Measurements from ENCODE around the gene RUBCNL. TPM values are rescaled to one million over a fixed set of nuclear protein-coding genes. Genes with fewer than 3 reads are reported as not detected.

The RUBCNL gene
- total and polyA plus RNA-seq, 4 donors, result 1.3 to 12.8 (median 3.9) TPM

DNA sequence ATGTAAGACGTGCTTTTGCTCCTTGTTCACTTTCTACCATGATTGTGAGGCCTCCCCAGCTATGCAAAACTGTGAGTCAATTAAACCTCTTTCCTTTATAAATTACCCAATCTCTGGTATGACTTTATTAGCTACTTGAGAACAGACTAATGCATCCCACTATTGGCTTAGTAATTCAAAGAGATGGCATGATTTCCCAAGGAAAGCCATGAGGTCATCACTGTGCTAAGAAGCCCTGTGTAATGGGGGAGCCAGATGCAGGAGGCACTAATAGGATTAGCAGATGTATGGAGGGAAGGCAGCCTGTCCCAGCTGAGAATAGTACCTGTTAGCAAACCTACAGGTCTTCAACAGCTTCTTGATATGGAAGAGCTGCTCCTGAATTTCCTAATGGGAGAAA, 38.1 kb downstream of the RUBCNL start:
- H3K27me3 ChIP-seq (ENCODE audit: control insufficient read depth in 1 of 2, insufficient read depth in 2 of 2, low read length in 1 of 2), result no peaks in the 10 kb centered on the region
- H3K9me3 ChIP-seq (ENCODE audit: control insufficient read depth, low read length), result no peaks in the 10 kb centered on the region
- no peaks in the 10 kb centered on the region for H3K4me1 ChIP-seq (ENCODE audit: control insufficient read depth in 1 of 2, insufficient read depth in 2 of 2, low read length in 2 of 2)
- WGBS, 2 donors, result 94 to 100% methylated on average over 1 of the region's 1 CpG
- DNase-seq (no peak), ATAC-seq (ENCODE audit: low FRiP score) (no peak)
- no peak overlapping the region for H3K27ac ChIP-seq (ENCODE audit: low read depth in 1 of 2, low read length in 2 of 2)
- H3K36me3 ChIP-seq (ENCODE audit: control insufficient read depth in 1 of 2, insufficient read depth in 2 of 2, low read length in 1 of 2), result no peaks in the 10 kb centered on the region
- no peak overlapping the region for H3K4me3 ChIP-seq (ENCODE audit: low read length in 2 of 2)
- intact Hi-C loops (cut with DNase I), result no loop called here

DNA sequence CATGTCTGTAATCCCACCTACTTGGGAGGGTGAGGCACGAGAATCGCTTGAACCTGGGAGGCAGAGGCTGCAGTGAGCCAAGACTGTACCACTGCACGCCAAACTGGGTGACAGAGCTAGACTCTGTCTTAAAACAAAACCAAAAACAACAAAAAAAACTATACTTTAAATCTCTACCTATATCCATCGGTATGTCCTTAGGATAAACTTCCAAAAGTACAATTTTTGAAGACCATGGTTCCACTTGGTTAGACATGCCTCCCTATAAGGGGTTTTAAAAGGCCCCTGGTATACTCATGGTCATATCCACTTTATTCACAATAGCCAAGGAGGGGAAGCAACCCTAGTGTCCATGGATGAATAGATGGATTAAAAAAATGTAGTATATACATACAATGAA, 39.8 kb downstream of the RUBCNL start:
- no peak overlapping the region for H3K27ac ChIP-seq (ENCODE audit: low read depth in 1 of 2, low read length in 2 of 2)
- H3K27me3 ChIP-seq (ENCODE audit: control insufficient read depth in 1 of 2, insufficient read depth in 2 of 2, low read length in 1 of 2), result no peaks in the 10 kb centered on the region
- ATAC-seq (ENCODE audit: low FRiP score) (no peak), DNase-seq (no peak)
- no peaks in the 10 kb centered on the region for H3K36me3 ChIP-seq (ENCODE audit: control insufficient read depth in 1 of 2, insufficient read depth in 2 of 2, low read length in 1 of 2)
- 91 to 97% methylated on average over 4 of the region's 4 CpGs for WGBS, 2 donors
- intact Hi-C loops (cut with DNase I), result no loop called here
- H3K4me3 ChIP-seq (ENCODE audit: low read length in 2 of 2), result no peak overlapping the region
- no peaks in the 10 kb centered on the region for H3K9me3 ChIP-seq (ENCODE audit: control insufficient read depth, low read length)
- H3K4me1 ChIP-seq (ENCODE audit: control insufficient read depth in 1 of 2, insufficient read depth in 2 of 2, low read length in 2 of 2), result no peaks in the 10 kb centered on the region

DNA sequence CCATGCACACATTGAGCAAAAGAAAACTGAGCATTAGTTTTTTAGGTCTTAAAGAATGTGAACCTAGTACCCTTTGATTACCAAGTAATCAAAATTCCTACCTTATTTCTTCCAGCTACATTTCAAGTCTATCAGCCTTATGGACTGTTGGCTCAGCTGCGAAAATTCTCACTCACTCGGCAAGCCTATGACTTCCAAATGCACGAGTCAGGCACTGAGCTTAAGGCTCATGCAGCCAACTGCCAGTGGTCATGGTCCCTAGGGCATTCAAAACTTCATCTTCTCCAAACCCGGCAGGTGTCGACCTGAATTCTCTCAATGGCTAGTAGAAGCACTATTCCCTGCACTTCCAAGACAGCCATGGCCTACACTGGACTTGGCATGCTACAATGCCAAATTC, 41.2 kb downstream of the RUBCNL start:
- Histone ChIP-seq H3K27ac (ENCODE audit: low read depth in 1 of 2, low read length in 2 of 2) (no peak overlapping the region), H3K36me3 (ENCODE audit: control insufficient read depth in 1 of 2, insufficient read depth in 2 of 2, low read length in 1 of 2) (no peaks in the 10 kb centered on the region), H3K4me1 (ENCODE audit: control insufficient read depth in 1 of 2, insufficient read depth in 2 of 2, low read length in 2 of 2) (no peaks in the 10 kb centered on the region), H3K27me3 (ENCODE audit: control insufficient read depth in 1 of 2, insufficient read depth in 2 of 2, low read length in 1 of 2) (no peaks in the 10 kb centered on the region), H3K4me3 (ENCODE audit: low read length in 2 of 2) (no peak overlapping the region), H3K9me3 (ENCODE audit: control insufficient read depth, low read length) (no peaks in the 10 kb centered on the region)
- intact Hi-C loops (cut with DNase I), result no loop called here
- no peak for ATAC-seq (ENCODE audit: low FRiP score)
- 37 to 41% methylated on average over 5 of the region's 5 CpGs for WGBS, 2 donors
- no peak for DNase-seq

- no peak overlapping the region for H3K4me3 ChIP-seq (ENCODE audit: low read length in 2 of 2)
- no peaks in the 10 kb centered on the region for H3K27me3 ChIP-seq (ENCODE audit: control insufficient read depth in 1 of 2, insufficient read depth in 2 of 2, low read length in 1 of 2)
- no peaks in the 10 kb centered on the region for H3K36me3 ChIP-seq (ENCODE audit: control insufficient read depth in 1 of 2, insufficient read depth in 2 of 2, low read length in 1 of 2)
- H3K4me1 ChIP-seq (ENCODE audit: control insufficient read depth in 1 of 2, insufficient read depth in 2 of 2, low read length in 2 of 2), result no peaks in the 10 kb centered on the region
- intact Hi-C loops (cut with DNase I), result no loop called here
- H3K27ac ChIP-seq (ENCODE audit: low read depth in 1 of 2, low read length in 2 of 2), result no peak overlapping the region
- ATAC-seq (ENCODE audit: low FRiP score) (no peak), DNase-seq (no peak)
- H3K9me3 ChIP-seq (ENCODE audit: control insufficient read depth, low read length), result no peaks in the 10 kb centered on the region
- WGBS, 2 donors, result 39 to 47% methylated on average over 5 of the region's 5 CpGs
Measured at GRCh38 chr13:46345398-46345797, 41.7 kb downstream of the RUBCNL start.

DNA sequence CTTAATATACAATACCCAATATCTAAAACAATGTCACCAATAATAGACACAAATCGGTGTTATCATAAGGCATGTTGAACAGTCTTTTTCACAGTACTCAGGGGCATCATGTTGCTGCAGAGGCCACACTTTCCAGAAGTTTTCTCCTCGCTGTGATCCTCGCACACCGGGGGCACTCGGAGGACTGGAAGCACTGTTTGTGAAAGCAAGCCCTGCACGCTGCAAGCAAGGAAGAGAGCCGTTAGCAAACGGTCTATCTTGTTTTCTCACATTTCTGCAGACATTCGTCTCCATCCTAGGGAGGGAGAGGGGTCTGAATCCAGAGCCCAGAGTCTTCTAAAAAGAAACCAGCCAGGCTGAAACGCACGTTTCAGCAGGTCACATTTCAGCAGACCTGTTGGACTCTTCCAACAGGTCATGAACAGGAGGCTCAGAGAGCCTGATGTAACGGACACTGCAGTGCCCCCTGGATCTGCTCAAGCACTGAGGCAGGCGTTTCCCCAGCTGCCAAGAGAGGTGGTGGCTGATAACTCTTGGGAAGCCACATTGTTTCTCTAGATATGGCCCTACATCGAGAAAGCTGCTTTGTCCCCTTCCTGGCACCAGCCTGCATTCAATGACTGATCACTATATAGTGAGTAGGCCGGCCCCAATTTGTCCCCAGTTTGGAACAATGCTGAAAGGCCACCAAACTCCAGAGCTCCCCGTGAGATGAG, 43.6 kb downstream of the RUBCNL start:
- intact Hi-C loops (cut with DNase I), result no loop called here
- 75 to 78% methylated on average over 16 of the region's 16 CpGs for WGBS, 2 donors
- H3K27ac ChIP-seq (ENCODE audit: low read depth in 1 of 2, low read length in 2 of 2), result no peak overlapping the region
- ATAC-seq (ENCODE audit: low FRiP score) (no peak), DNase-seq (no peak)
- no peaks in the 10 kb centered on the region for H3K4me1 ChIP-seq (ENCODE audit: control insufficient read depth in 1 of 2, insufficient read depth in 2 of 2, low read length in 2 of 2)
- H3K36me3 ChIP-seq (ENCODE audit: control insufficient read depth in 1 of 2, insufficient read depth in 2 of 2, low read length in 1 of 2), result no peaks in the 10 kb centered on the region
- no peaks in the 10 kb centered on the region for H3K9me3 ChIP-seq (ENCODE audit: control insufficient read depth, low read length)
- no peaks in the 10 kb centered on the region for H3K27me3 ChIP-seq (ENCODE audit: control insufficient read depth in 1 of 2, insufficient read depth in 2 of 2, low read length in 1 of 2)
- no peak overlapping the region for H3K4me3 ChIP-seq (ENCODE audit: low read length in 2 of 2)

DNA sequence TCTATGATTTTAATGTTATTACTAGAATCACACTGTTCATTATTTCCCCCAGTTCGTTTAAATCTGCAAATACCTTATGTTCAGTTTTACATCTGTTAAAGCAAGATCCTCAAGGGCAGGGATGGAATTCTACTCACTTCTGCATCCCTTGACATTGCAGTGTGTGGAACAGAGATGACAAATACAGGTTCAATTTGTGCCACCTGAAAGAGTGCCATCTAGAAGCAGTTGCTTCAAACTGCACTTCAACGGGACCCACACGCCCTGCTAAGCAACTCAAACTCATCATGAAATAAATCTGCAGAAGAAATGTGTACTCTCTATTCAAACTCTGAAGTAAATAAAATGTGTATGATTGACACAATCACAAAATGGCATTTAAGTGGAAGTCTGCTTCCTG, 44.5 kb downstream of the RUBCNL start:
- 75 to 79% methylated on average over 3 of the region's 3 CpGs for WGBS, 2 donors
- Histone ChIP-seq H3K9me3 (ENCODE audit: control insufficient read depth, low read length) (no peaks in the 10 kb centered on the region), H3K27me3 (ENCODE audit: control insufficient read depth in 1 of 2, insufficient read depth in 2 of 2, low read length in 1 of 2) (no peaks in the 10 kb centered on the region), H3K27ac (ENCODE audit: low read depth in 1 of 2, low read length in 2 of 2) (no peak overlapping the region), H3K4me3 (ENCODE audit: low read length in 2 of 2) (no peak overlapping the region), H3K4me1 (ENCODE audit: control insufficient read depth in 1 of 2, insufficient read depth in 2 of 2, low read length in 2 of 2) (no peaks in the 10 kb centered on the region), H3K36me3 (ENCODE audit: control insufficient read depth in 1 of 2, insufficient read depth in 2 of 2, low read length in 1 of 2) (no peaks in the 10 kb centered on the region)
- ATAC-seq (ENCODE audit: low FRiP score) (no peak), DNase-seq (no peak)
- intact Hi-C loops (cut with DNase I), result no loop called here

- H3K27me3 ChIP-seq (ENCODE audit: control insufficient read depth in 1 of 2, insufficient read depth in 2 of 2, low read length in 1 of 2), result no peaks in the 10 kb centered on the region
- no peak overlapping the region for H3K4me3 ChIP-seq (ENCODE audit: low read length in 2 of 2)
- H3K4me1 ChIP-seq (ENCODE audit: control insufficient read depth in 1 of 2, insufficient read depth in 2 of 2, low read length in 2 of 2), result no peaks in the 10 kb centered on the region
- no peaks in the 10 kb centered on the region for H3K9me3 ChIP-seq (ENCODE audit: control insufficient read depth, low read length)
- intact Hi-C loops (cut with DNase I), result no loop called here
- ATAC-seq (ENCODE audit: low FRiP score), result no peak
- DNase-seq, result no peak
- no peaks in the 10 kb centered on the region for H3K36me3 ChIP-seq (ENCODE audit: control insufficient read depth in 1 of 2, insufficient read depth in 2 of 2, low read length in 1 of 2)
- WGBS, 2 donors, result 93 to 97% methylated on average over 1 of the region's 1 CpG
- H3K27ac ChIP-seq (ENCODE audit: low read depth in 1 of 2, low read length in 2 of 2), result no peak overlapping the region
Measured at GRCh38 chr13:46341112-46341711, 45.8 kb downstream of the RUBCNL start.

GRCh38 chr13:46340631-46341111, 46.4 kb downstream of the RUBCNL start:
- no peak for DNase-seq
- H3K36me3 ChIP-seq (ENCODE audit: control insufficient read depth in 1 of 2, insufficient read depth in 2 of 2, low read length in 1 of 2), result no peaks in the 10 kb centered on the region
- ATAC-seq (ENCODE audit: low FRiP score), result no peak
- no peaks in the 10 kb centered on the region for H3K9me3 ChIP-seq (ENCODE audit: control insufficient read depth, low read length)
- no peak overlapping the region for H3K4me3 ChIP-seq (ENCODE audit: low read length in 2 of 2)
- H3K27ac ChIP-seq (ENCODE audit: low read depth in 1 of 2, low read length in 2 of 2), result no peak overlapping the region
- H3K27me3 ChIP-seq (ENCODE audit: control insufficient read depth in 1 of 2, insufficient read depth in 2 of 2, low read length in 1 of 2), result no peaks in the 10 kb centered on the region
- 95 to 100% methylated on average over 3 of the region's 3 CpGs for WGBS, 2 donors
- intact Hi-C loops (cut with DNase I), result no loop called here
- no peaks in the 10 kb centered on the region for H3K4me1 ChIP-seq (ENCODE audit: control insufficient read depth in 1 of 2, insufficient read depth in 2 of 2, low read length in 2 of 2)

DNA sequence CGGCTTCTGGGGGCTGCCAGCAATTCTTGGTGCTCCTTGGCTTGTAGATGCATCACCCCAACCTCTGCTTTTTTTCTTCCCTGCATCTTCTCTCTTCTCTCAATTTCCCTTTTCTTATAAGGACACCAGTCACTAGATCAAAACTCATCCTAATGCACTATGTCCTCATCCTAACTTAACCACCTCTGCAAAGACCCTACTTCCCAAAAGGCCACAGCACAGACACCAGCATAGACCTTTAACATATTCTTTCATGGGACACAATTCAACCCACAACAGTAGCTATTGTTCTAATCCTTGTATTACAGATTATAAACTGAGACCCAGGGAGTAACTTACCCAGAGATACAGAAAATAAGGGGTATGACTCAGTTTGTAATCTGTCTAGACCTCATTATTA, 47.0 kb downstream of the RUBCNL start:
- no peaks in the 10 kb centered on the region for H3K9me3 ChIP-seq (ENCODE audit: control insufficient read depth, low read length)
- H3K27me3 ChIP-seq (ENCODE audit: control insufficient read depth in 1 of 2, insufficient read depth in 2 of 2, low read length in 1 of 2), result no peaks in the 10 kb centered on the region
- no peak for DNase-seq
- no peaks in the 10 kb centered on the region for H3K4me1 ChIP-seq (ENCODE audit: control insufficient read depth in 1 of 2, insufficient read depth in 2 of 2, low read length in 2 of 2)
- intact Hi-C loops (cut with DNase I), result no loop called here
- H3K27ac ChIP-seq (ENCODE audit: low read depth in 1 of 2, low read length in 2 of 2), result no peak overlapping the region
- no peak for ATAC-seq (ENCODE audit: low FRiP score)
- no peak overlapping the region for H3K4me3 ChIP-seq (ENCODE audit: low read length in 2 of 2)
- 93 to 98% methylated on average over 1 of the region's 1 CpG for WGBS, 2 donors
- no peaks in the 10 kb centered on the region for H3K36me3 ChIP-seq (ENCODE audit: control insufficient read depth in 1 of 2, insufficient read depth in 2 of 2, low read length in 1 of 2)

All from aorta (tissue), 5 donors.